Frontal cortex (tissue), 4 donors: Measurements from ENCODE around the gene HSPB1. TPM values are rescaled to one million over a fixed set of nuclear protein-coding genes. Genes with fewer than 3 reads are reported as not detected.
"Not testable (repeated sequence)": the region's sequence is repeated elsewhere in the genome, so short reads cannot be mapped to it uniquely, and the experiment has no call there.

Experiments used
- DNase-seq, 2 donors: peaks; one replicate each; pipeline ENCODE4 v3.0.0; 2012; ENCODE audit warnings: low spot score in 2 of 2
- FAIRE-seq: peaks from 2 replicates; lab custom pipeline; 2012; peaks lifted over from hg19 to GRCh38; lab: Jason Lieb, UNC
- total RNA-seq: library from RNA; depleted of rRNA; stranded (reverse); fragments of >200 nt; gene quantifications from one replicate; pipeline ENCODE4 v1.2.3, GENCODE V29; 2014
- donor health status: control.
- donor health status: control.
- donor health status: control.

HSPB1 gene
- total RNA-seq, 1 donor from 2014 or later = 2.4 TPM

DNA sequence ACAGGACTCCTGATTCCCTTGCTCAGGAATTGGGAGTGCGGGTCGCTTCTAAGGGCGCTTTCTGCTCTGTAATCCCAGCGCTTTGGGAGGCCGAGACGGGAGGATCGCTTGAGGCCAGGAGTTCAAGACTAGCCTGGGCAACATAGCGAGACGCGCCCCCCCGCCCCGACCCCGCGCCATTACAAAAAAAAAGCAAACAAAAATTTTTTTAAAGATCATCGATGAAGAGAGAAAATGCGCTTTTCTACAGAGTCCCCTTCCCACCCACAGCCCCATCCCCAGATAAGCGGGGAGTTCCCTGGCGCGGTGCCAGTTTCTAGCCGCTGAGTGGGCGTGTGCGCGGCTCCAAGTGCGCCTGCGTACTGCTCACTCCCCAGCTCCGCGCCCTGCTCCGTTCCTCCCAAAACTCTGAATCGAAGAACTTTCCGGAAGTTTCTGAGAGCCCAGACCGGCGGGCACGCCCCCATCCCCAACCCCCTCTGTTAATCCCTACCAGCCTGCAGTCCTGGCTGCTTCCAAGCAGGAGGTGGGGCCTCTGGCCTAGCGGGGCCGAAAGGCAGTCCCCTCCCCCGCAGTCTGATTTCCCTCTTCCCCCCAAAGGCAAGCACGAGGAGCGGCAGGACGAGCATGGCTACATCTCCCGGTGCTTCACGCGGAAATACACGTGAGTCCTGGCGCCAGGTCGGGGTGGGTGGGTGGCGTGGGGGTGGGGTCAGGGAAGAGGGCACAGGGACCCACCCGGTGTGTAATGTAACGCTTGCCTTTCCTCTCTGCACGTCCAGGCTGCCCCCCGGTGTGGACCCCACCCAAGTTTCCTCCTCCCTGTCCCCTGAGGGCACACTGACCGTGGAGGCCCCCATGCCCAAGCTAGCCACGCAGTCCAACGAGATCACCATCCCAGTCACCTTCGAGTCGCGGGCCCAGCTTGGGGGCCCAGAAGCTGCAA is 1.0 kb downstream of the HSPB1 start:
- FAIRE-seq (no peak), DNase-seq (peak; percentile 64 to 68)

DNA sequence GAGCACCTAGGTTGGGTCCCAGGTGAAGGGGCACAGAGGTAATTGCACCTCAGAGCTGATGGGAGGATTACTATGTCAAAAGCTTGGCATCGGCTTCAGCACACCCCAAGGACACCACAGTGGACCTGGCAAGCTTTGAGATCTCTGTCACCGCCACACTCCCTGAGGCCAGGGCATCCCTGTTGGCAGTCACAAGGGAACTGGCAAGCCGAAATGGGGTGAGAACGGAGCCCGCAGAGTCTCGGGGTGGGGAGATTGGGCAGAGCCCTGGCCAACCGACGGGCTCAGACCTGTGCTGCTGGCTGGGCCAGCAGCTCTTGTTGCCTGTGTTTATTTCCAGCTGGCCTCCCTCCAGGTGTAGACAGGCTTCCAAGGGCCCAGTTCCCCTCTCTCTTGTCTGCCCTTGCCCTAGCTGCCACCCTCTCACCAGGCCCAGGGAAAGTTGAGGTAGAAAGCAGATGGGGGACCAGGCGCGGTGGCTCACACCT is 2.5 kb downstream of the HSPB1 start:
- FAIRE-seq = no peak
- DNase-seq = no peak

DNA sequence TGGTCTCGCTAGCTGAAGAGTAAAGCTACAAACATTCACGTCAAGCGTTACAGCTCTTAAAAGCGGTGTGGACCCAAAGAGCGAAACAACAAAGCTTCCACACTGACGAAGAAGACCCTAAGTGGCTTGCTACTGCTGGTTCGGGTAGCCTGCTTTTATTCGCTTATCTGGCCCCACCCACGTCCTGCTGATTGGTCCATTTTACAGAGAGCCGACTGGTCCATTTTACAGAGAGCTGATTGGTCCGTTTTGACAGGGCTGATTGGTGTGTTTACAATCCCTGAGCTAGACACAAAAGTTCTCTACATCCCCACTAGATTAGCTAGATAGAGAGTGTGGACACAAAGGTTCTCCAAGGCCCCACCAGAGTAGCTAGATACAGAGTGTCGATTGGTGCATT is 6.4 kb downstream of the HSPB1 start:
- DNase-seq, FAIRE-seq: not testable (repeated sequence)

DNA sequence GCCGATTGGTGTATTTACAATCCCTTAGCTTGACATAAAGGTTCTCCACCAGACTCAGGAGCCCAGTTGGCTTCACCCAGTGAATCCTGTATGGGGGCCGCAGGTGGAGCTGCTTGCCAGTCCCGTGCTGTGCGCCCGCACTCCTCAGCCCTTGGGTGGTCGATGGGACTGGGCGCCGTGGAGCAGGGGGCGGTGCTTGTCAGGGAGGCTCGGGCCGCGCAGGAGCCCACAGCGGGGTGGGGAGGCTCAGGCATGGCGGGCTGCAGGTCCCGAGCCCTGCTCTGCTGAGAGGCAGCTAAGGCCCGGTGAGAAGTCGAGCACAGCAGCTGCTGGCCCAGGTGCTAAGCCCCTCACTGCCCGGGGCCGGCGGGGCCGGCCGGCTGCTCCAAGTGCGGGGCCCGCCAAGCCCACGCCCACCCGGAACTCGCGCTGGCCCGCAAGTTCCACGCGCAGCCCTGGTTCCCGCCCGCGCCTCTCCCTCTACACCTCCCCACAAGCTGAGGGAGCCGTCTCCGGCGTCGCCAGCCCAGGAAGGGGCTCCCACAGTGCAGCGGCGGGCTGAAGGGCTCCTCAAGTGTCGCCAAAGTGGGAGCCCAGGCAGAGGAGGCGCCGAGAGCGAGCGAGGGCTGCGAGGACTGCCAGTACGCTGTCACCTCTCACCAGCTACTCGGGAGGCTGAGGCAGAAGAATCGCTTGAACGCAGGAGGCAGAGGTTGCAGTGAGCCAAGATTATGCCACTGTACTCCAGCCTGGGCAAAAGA is 7.0 kb downstream of the HSPB1 start:
- not testable (repeated sequence) for DNase-seq, FAIRE-seq

DNA sequence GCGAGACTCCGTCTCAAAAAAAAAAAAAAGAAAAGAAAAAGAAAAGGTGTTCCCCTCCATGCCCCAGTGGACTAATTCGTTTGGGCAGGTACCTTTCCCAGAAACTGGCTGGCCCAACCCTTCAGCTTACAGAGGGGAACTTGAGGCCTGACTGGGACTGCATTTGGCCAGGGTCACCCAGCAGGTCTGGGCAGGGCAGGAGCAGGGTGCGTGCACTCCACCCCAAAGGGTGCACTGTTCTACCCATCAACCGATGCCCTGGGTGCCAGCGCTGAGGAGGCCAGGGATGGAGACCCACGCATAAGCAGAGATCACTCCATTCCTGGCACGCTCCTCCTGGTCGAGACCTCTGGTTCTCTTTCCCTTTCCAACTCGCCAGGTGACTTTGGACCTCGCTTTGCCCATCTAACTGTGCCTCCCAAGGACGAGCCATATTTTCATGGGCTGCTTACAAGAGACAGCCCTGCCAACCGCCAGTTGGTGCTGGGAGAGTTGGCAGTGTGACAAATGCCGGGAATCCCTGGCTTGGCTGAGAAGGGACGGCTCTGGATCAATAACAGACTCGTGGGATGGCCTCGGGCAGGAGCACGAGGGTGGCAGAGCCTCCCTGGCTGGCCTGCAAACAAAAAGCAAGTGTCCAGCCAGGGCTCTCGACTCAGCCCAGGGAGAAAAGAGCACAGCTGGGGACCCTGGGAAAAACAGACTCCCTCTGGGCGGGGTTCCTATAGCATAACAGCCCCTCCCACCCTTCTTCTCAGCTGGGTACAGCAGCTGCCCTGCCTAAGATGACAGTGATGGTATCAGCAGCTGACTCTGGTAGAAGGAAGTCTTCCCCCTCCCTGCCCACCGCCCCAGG is 7.9 kb downstream of the HSPB1 start:
- DNase-seq (peak in 1 of 2 donors; percentile 69), FAIRE-seq (no peak)

DNA sequence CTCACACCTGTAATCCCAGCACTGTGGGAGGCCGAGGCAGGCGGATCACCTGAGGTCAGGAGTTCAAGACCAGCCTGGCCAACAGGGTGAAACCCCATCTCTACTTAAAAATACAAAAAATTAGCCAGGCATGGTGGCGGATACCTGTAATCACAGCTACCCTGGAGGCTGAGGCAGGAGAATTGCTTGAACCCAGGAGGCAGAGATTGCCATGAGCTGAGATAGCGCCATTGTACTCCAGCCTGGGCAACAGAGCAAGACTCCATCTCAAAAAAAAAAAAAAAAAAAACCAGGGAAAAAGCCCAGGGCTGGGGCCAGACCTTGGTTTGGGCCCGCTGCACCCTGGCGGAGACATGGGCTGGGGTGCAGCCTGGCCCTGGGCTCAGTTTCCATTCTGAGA is 9.4 kb downstream of the HSPB1 start:
- not testable (repeated sequence) for FAIRE-seq, DNase-seq

DNA sequence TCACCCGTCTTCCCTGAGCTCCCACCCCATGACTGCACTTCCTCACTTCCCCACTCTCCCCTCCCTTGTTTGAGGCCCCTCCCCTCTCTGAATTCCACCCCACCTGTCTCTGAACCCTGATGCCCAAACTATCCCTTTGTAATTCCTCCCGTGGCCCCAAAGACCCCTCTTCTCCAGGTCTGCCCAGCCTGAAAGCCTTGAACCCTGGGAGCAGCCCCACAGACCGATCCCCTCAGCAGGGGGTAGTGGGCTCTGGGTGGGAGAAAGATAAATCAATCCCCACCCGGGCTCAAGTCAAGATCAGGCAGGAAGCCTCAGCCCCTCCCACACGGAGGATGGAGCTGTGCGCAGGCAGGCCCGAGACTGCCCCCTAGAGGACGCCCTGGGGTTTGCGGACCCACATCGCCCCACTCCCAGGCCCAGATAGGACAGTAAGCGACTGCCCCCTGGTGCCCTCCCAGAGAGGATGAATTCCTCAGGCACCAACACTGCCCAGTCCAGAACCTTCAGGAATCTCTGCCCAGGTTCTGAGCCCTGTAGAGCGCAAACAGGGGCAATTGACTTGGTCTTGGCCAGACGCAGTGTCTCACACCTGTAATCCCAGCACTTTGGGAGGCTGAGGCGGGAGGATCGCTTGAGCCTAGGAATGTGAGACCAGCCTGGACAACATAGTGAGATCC is 11.7 kb downstream of the HSPB1 start:
- FAIRE-seq (no peak), DNase-seq (peak; percentile 86 to 90)

DNA sequence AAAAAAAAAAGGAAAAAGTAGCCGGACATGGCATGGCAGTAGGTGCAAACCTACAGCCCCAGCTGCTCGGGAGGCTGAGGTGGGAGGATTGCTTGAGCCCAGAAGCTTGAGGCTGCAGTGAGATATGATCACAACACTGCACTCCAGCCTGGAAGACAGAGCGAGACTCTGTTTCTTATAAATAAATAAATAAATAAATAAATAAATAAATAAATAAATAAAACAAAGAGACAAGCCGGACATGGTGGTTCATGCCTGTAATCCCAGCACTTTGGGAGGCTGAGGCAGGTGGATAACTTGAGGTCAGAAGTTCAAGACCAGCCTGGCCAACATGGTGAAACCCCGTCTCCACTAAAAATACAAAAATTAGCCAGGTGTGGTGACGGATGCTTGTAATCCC is 12.3 kb downstream of the HSPB1 start:
- DNase-seq, FAIRE-seq: not testable (repeated sequence)

DNA sequence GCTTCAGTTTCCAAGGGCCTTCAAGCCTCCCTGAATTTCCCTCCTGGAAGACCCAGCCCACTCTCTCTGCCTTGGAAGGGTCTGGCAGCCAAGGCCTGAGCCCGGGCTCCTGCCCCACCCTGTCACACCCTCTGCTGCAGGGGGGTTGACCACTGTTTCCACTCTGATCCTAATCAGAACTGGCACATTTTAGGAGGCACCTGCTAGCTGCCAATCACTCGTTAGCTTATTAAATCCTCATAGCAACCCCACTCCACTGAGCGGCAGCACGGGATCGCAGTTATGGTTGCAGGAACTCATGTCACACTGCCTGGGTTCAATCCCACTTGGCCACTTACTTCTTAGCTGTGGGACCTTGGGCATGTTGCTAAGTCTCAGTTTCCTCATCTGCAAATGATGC is 12.9 kb downstream of the HSPB1 start:
- DNase-seq (no peak), FAIRE-seq (no peak)

DNA sequence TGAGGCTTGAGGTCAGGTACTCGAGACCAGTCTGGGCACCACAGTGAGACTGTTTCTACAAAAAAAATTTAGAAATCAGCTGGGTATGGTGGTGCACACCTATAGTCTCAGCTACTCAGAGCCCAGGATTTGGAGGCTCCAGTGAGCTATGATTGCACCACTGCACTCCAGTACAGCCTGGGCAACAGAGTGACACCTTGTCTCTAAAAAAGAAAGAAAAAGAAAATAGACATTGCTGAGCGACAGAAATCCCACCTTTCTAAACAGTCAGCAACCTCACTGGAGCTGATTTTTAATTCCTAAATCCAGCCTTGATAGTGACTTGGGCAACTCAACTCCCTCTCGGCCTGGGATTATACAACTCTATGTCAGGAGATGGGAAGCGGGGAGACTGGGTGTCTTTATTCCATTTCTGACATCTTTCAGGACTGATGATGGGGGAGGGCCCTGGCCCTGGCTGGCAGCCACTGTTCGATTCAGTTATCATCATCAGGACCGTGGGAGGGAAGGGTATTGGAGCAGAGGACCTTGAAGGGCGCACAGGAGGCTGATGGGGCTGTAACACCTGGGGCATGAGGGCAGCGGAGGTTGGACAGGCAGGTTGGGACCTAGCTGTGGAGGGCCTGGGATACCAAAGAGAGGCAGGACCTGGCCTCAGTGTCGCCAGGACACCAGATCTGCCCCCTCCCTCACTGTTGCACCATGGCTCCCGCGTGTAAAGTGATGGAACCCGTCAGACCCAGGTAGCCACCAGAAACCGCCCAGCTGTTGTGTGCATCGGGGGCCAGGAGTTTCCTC is 14.7 kb downstream of the HSPB1 start:
- FAIRE-seq = no peak
- no peak for DNase-seq

DNA sequence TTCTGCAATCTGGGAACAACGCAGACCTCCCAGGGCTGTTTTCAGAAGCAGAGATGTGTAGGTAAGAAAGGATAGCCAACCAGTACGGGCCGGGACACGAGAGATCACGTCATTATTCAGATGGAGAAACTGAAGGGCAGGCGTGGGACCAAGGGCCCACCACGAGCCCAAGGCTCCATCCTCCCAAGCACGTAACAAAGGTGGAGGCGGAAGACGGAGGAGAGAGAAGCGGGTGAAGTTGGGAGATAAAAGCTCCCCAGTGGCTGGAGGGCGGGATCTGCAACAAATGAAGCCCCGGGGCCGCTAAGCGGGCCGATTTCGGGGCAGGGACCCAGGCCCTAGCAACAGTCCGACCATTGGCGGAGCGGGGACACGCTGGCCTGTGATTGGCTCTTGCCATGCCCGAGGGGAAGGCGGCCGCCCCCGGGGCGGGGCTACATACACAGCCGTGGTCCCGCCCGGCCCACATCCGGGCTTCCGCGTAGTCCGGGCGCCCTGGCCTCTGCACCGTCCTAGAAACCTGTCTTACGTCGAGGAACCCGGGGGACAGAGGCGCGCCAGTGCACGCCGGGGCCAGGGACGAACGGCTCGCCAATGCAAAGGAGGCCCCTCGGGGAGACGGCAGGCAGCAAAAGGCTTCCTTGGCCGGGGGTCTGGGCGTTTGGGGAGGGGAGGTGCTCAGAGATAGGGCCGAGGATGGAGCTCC is 15.5 kb downstream of the HSPB1 start:
- DNase-seq (peak; percentile 93 to 98), FAIRE-seq (no peak)

DNA sequence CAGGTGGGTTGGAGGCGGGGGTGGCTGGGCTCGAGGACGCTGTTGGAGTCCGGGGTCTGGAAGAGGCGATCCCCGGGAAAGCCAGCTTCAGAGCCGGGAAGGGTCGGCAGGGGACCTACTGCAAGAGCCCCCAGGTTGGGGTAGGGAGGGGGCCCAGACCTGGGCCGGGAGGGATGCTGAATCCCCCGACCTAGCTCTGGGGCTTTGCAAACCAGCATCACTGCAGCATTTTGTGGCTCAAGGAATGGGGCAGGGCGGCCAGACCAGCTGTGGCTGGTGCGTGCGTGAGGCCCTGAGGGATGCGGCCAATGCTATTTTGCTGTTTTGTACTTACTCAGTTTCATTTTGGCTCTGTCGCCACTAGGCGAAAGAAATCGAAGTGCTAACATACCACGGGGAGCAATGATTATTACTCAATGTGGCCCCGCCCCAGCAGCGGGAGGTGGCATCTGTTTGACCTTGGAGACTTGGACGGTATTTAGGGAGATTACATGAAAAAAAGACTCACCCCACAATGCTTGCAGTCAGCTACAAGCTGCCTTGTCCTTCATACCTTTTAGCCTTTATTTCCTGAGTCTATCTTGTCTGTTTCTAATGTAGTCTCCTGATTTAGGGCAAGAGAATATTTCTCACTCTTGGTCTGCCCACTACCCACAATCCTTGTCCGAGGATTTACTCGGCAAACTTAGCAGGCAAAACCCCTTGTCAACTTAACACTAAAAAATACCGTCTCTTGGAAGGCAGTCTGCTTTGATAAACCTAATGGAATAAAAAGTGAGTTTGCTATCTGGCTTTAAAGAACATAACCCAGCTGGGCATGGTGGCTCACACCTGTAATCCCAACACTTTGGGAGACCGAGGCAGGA is 16.2 kb downstream of the HSPB1 start:
- no peak for FAIRE-seq
- peak; percentile 48 to 70 for DNase-seq

DNA sequence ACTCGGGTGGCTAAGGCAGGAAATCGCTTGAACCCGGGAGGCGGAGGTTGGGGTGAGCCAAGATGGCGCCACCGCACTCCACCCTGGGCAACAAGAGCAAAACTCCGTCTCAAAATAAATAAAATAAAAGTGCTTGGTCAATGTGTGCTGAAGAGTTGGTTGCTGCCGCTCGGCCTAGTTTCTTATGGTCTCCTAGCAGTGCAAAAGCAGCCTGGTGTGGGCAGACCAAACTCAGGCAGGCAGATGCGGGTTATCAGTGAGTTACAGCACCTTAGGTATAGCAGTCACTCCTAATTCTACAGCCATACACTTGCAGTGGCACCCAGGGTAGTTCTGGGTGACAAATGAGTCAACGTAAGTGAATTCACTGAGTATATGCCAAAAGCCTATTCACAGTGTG is 22.6 kb downstream of the HSPB1 start:
- no peak for DNase-seq
- FAIRE-seq = no peak

DNA sequence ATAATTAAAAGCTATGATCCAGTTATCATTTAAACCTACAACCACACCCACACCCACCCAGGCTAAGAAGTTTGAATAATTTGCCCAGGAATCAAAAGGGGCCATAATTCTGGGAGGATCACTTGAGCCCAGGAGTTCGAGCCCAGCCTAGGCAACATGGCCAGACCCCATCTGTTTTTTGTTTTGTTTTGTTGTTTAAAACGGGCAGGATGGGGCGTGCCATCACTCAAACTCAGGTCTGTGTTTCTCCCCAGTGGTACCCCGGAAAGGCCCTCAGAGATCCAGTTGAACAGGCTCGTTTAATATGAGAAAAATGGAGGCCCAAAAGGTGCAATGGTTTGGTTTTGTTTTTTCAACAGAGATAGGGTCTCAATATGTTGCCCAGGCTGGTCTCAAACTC is 23.3 kb downstream of the HSPB1 start:
- DNase-seq = no peak

DNA sequence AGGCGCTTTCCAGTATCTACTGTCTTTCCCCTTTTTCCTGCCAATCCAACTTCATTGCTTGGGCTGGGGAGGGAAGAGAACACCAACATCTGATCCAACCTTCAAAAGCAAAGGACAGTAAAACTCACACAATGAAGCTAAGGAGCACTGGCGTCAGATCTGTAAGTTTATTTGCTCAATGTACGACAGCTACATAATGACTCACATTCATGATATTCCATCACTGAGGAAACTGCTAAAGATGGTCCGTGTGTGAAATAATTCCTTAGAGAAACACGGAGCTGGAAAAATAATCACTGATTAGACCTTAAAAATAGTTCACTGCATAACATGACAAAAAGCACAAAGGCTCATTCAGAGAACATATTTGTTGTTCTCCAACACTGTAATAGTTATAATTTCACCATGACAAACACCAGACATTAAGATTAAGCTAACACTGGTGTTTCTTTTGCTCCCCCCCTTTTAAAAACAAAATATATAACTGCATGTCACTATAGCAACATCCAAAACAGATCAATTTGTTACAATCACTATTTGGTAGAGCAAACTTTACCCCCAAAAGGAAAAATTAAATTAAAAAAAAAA is 24.3 kb downstream of the HSPB1 start:
- FAIRE-seq (no peak), DNase-seq (no peak)

More for the DNA sequence above, 23.3 kb downstream of the HSPB1 start:
- no peak for FAIRE-seq

DNA sequence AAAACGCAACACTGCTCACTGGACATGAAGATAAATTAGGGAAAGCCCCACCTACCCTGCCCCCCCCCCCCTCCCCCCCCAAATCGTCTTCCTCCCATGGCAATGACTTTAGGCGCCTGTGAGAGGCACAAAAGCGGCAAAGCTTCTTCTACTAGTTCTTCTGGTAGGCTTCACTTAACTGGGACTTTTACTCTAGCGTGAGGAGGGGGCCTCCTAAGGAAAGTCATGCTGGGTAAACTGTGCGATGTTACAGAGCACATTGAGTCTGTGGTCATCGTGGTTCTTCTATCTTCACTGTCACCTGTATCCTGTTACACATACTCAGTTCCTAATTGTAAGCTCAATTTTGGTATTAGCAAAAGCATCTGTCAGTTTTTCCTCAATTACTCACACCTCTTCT is 25.1 kb downstream of the HSPB1 start:
- FAIRE-seq (no peak), DNase-seq (no peak)

DNA sequence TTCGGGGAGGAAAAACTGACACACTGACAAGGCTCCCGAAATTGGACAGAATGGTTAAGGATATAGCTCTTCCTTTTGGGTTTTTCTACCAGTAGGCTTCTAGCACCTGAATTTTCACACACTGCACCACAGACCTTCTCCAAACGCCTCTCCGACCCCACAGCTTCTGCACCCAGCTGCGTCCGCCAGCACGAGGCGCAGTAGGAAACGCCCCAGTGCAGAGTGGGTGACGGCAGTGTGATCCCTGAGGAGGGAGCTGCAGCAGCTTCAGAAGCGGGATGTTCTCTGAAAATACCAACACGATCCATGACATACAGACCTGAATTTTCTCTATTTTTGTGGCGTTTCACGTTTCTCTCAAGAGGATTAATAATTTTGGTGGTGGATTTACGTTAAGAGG is 25.9 kb downstream of the HSPB1 start:
- DNase-seq (no peak), FAIRE-seq (no peak)
